Stimulated activated CD4-positive, alpha-beta T cell treated with anti-CD3 and anti-CD28 coated beads, Interleukin-15, amount 100 ng/mL, for 1 hour (primary cell): ENCODE measurements around the gene CBX6.

ENCODE experiments used
- DNase-seq, 2 donors: peaks; one replicate each; pipeline ENCODE4 v3.0.0-alpha.2; 2020; ENCODE audit warnings: low read depth in 1 of 2, low spot score in 1 of 2

The CBX6 gene

GRCh38 chr22:38873469-38874411 lies 1.7 kb upstream of the CBX6 start:
- DNase-seq, result peak; percentile 24 to 53

GRCh38 chr22:38872831-38873248 lies 824 bp upstream of the CBX6 start:
- DNase-seq, result no peak

GRCh38 chr22:38871360-38872171 lies 450 bp downstream of the CBX6 start:
- no peak for DNase-seq

GRCh38 chr22:38870791-38871359 lies 1.1 kb downstream of the CBX6 start:
- no peak for DNase-seq

GRCh38 chr22:38870312-38870741 lies 1.7 kb downstream of the CBX6 start:
- peak; percentile 68 to 81 for DNase-seq

- DNase-seq, result no peak
These were observed 2.4 kb downstream of the CBX6 start for GRCh38 chr22:38869663-38870062.

GRCh38 chr22:38868886-38869381 lies 3.1 kb downstream of the CBX6 start:
- DNase-seq, result peak; percentile 67 to 76

GRCh38 chr22:38868286-38868721 lies 3.7 kb downstream of the CBX6 start:
- no peak for DNase-seq

- no peak for DNase-seq
These were observed 4.3 kb downstream of the CBX6 start for GRCh38 chr22:38867471-38868285.

GRCh38 chr22:38867124-38867455 lies 4.9 kb downstream of the CBX6 start:
- DNase-seq, result no peak

- no peak for DNase-seq
These were observed 5.5 kb downstream of the CBX6 start for GRCh38 chr22:38866399-38867123.

- no peak for DNase-seq
These were observed 6.0 kb downstream of the CBX6 start for GRCh38 chr22:38866024-38866398.

- DNase-seq, result no peak
These were observed 6.6 kb downstream of the CBX6 start for GRCh38 chr22:38865201-38866023.

- DNase-seq, result no peak
These were observed 7.4 kb downstream of the CBX6 start for GRCh38 chr22:38864361-38865191.

GRCh38 chr22:38863531-38864131 lies 8.4 kb downstream of the CBX6 start:
- no peak for DNase-seq

- no peak for DNase-seq
These were observed 9.4 kb downstream of the CBX6 start for GRCh38 chr22:38862375-38863329.

GRCh38 chr22:38861927-38862326 lies 10.1 kb downstream of the CBX6 start:
- no peak for DNase-seq
